ENCODE results near the gene NRDE2.
A peak's percentile ranks its signal among the peaks of the same experiment; 100 is the strongest.
"Not testable (repeated sequence)": the region's sequence is repeated elsewhere in the genome, so short reads cannot be mapped to it uniquely, and the experiment has no call there.

Gene NRDE2

DNA sequence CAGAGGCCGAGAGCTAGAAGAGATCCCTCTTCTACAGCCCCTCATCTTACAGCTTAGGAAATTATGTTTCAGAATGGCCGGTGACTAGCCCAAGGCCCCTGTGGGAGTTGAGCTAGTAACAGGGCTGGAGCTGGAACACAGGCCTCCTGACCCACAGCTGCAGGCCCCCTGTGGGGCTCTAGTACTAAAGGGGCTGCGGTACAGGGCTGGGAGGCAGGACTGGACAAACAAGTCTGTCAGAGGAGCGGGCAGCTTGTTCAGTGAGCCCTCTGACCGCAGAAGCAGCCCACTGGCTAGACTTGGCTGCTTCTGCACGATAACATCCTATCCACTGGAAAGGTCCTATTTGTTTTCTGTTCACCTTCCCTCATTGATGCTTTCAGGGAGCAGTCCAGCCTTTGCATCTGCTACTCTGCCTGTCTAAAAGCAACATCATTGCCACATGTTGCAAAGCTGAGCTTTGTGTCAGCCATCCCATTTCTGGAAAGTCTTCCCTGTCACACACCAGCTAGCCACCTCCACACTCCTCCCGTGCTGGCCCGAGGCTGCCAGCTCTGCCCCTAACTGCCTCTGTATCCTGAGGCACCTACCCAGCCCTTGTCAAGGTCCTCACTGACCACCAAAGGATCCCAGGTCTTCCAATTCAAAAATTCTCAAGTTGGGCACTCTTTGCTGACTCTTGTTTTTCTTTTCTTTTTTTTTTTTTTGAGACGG is 65.1 kb downstream of the NRDE2 start:
- TF ChIP-seq, protein P1, sequence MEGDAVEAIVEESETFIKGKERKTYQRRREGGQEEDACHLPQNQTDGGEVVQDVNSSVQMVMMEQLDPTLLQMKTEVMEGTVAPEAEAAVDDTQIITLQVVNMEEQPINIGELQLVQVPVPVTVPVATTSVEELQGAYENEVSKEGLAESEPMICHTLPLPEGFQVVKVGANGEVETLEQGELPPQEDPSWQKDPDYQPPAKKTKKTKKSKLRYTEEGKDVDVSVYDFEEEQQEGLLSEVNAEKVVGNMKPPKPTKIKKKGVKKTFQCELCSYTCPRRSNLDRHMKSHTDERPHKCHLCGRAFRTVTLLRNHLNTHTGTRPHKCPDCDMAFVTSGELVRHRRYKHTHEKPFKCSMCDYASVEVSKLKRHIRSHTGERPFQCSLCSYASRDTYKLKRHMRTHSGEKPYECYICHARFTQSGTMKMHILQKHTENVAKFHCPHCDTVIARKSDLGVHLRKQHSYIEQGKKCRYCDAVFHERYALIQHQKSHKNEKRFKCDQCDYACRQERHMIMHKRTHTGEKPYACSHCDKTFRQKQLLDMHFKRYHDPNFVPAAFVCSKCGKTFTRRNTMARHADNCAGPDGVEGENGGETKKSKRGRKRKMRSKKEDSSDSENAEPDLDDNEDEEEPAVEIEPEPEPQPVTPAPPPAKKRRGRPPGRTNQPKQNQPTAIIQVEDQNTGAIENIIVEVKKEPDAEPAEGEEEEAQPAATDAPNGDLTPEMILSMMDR (IDR thresholded peaks at IDR 0.05; ENCODE audit: low read depth, low read length), result no peak
- no peak for DNase-seq (ENCODE audit: low read depth in 2 of 2)

GRCh38 chr14:90263748-90264449 is 67.8 kb downstream of the NRDE2 start:
- no peak overlapping the region for H3K4me3 ChIP-seq (replicated peaks in 1 of 2; ENCODE audit: low read depth in 2 of 2, low read length in 2 of 2)
- no peak for DNase-seq (ENCODE audit: low read depth in 2 of 2)
- TF ChIP-seq, protein P1 (IDR thresholded peaks at IDR 0.05; ENCODE audit: low read depth, low read length), result no peak

More for the DNA sequence above, 65.1 kb downstream of the NRDE2 start:
- no peak overlapping the region for H3K4me3 ChIP-seq (replicated peaks in 1 of 2; ENCODE audit: low read depth in 2 of 2, low read length in 2 of 2)

DNA sequence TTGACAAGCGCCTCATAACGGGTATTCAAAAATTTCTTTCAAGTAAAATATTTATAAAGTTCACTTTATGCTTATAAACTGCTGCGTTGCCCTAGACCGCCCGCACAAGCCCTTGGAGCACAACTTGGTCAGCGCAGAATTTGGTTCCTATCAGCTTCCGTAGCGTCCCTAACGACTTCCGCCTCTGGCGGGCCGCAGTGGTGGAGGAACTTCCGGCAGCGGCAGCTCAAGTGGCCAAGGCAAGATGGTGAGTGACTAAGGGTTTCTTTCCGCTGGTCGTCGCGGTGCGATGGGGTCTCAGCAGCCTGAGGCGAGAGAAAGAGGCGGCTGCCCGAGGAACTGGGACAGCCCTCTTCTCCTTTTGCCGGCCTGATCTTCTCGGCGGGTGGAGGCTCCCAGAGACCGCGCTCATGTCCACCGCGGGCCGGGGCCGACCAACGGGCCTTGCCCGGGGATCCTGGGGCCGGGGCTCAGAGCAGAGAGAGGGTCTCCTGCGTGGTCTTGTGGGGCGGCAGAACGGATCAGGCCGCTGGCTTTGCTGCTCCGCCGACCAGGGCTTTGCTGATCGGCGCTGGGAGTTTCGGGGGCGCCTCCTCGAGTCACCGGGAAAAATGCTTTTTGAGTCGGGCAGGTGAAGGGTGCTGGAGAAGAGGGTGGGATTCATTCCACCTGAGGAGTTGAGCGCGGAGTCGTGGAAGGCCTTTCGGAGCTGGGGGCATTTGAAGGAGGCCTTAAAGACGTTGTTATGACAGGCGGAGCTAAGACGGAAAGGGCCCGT is 75.2 kb downstream of the NRDE2 start, which contains the start of gene PSMC1:
PSMC1 (plus strand) TSS at position 200 of the 778 bp plus-strand sequence; CDS start at position 245, 45 bp downstream.
- TF ChIP-seq, protein P1 (IDR thresholded peaks at IDR 0.05; ENCODE audit: low read depth, low read length), result no peak
- peak within 1 kb of the TSS; percentile 86 to 90 for H3K4me3 ChIP-seq (replicated peaks in 1 of 2; ENCODE audit: low read depth in 2 of 2, low read length in 2 of 2)
- DNase-seq (ENCODE audit: low read depth in 2 of 2), result peak; percentile 95 to 97

DNA sequence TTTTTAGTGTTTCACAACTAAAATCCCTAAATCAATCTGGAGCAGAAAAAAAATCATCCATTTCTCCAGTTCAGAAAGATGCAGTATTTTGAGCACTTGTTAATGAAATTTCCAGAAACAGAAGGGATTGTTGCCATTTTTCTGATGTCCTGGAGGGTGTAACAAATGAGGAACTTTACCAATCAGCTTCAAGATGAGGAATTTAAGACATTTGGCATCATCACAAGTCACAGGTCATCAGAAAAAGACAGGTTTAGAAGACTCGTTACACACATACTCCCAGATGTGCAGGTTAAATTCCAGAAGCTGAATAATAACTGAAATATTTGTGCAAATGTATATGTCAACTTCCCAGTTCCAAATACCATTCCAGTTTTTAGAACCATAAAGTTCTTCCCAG is 75.9 kb downstream of the NRDE2 start:
- peak in 1 of 2 donors; percentile 29 for DNase-seq (ENCODE audit: low read depth in 2 of 2)
- TF ChIP-seq, protein P1 (IDR thresholded peaks at IDR 0.05; ENCODE audit: low read depth, low read length), result no peak
- H3K4me3 ChIP-seq (replicated peaks in 1 of 2; ENCODE audit: low read depth in 2 of 2, low read length in 2 of 2), result peak overlapping the region; percentile 86 to 90

DNA sequence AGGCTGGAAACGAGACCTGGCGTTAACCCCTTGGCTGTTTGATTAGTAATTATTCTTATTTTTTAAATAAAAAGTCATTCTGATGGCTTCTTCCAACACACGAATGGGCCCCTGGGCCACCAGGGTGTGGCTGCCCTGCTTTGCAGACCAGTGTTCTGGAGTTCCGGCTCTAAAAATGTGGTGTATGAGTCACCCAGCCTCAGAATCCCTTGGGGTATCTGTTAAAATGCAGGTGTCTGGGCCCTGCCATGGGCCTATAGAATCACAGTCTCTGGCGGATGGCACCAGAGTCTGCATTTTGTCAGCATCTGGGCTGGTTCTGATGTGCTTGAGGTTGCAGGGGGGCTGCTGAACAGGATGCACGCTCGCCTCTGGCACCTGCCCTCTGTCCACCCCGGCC is 77.9 kb downstream of the NRDE2 start:
- H3K4me3 ChIP-seq (replicated peaks in 1 of 2; ENCODE audit: low read depth in 2 of 2, low read length in 2 of 2), result no peak overlapping the region
- DNase-seq (ENCODE audit: low read depth in 2 of 2), result no peak
- TF ChIP-seq, protein P1 (IDR thresholded peaks at IDR 0.05; ENCODE audit: low read depth, low read length), result no peak

GRCh38 chr14:90248594-90248993 is 83.1 kb downstream of the NRDE2 start:
- TF ChIP-seq, protein P1 (IDR thresholded peaks at IDR 0.05; ENCODE audit: low read depth, low read length), result no peak
- DNase-seq (ENCODE audit: low read depth in 2 of 2), result peak in 1 of 2 donors; percentile 15
- no peak overlapping the region for H3K4me3 ChIP-seq (replicated peaks in 1 of 2; ENCODE audit: low read depth in 2 of 2, low read length in 2 of 2)

DNA sequence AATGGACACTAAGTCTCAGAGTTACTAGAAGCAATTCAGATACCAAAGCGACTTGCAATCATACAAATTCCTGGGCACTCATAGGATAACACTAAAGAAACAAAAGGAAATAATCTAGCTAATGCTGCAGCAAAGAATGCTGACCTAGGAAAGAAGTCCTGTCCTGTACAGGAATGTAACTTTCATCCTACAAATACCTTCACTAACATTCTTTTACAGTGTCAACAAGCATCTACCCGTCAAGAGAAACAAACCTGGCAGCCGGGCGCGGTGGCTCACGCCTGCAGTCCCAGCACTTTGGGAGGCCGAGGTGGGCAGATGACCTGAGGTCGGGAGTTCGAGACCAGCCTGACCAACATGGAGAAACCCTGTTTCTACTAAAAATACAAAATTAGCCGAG is 84.3 kb downstream of the NRDE2 start:
- DNase-seq (ENCODE audit: low read depth in 2 of 2); H3K4me3 ChIP-seq (replicated peaks in 1 of 2; ENCODE audit: low read depth in 2 of 2, low read length in 2 of 2): not testable (repeated sequence)
